Stimulated activated CD4-positive, alpha-beta T cell treated with anti-CD3 and anti-CD28 coated beads, Interleukin-12 subunit alpha, Interleukin-12 subunit beta, amount 100 ng/mL, for 48 hours (primary cell): Measurements from ENCODE around the gene EPSTI1.
A peak's percentile ranks its signal among the peaks of the same experiment; 100 is the strongest.

ENCODE experiments used
- DNase-seq, 3 donors: peaks; one replicate each; pipeline ENCODE4 v3.0.0-alpha.2; 2020; ENCODE audit warnings: low read depth in 2 of 3, low spot score in 1 of 3

EPSTI1 gene

GRCh38 chr13:42976066-42976465 lies 16.0 kb downstream of the EPSTI1 start:
- no peak for DNase-seq

GRCh38 chr13:42973581-42973980 lies 18.5 kb downstream of the EPSTI1 start:
- no peak for DNase-seq

- no peak for DNase-seq
These were observed 20.2 kb downstream of the EPSTI1 start for GRCh38 chr13:42971691-42972347.

DNA sequence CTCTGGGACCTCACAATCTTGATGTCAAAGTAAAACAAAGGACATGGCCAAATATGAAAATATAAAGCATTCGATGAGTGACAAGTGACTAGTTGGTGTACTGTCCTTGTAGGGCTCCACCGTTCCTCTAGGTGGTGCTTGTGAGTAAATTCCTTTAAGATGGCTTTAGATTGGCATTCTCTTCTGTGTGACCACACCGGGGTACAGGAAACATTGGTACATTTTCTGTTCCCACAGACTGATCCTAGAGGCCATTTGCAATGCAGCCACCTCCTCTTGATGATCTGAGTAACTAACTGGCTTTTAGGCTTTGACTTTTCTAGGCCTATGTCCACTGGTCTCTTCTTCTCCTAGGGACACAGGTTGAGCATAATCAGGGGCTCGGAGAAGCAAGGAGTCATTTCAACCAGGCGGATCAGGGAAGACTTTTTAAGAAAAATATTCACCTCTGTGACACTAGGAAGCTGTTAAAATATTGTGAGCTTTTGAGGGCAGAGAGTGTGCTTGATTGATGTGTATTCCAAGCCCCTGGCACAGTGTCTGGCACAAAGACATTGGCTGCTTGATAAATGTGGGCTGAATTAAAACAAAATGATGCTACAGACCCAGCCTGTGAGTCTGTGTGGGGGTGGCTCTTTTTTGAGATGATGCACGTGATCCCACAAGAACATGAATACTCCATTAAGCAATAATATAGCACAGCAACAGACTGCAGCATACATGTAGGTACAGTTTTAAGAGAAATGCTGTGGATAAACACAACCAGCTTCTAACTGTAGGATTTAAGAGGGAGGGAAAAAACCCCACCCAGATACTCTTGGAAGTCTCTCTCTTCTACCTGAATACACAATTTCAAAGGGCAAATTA lies 21.0 kb downstream of the EPSTI1 start:
- peak in 2 of 3 donors; percentile 22 to 45 for DNase-seq

DNA sequence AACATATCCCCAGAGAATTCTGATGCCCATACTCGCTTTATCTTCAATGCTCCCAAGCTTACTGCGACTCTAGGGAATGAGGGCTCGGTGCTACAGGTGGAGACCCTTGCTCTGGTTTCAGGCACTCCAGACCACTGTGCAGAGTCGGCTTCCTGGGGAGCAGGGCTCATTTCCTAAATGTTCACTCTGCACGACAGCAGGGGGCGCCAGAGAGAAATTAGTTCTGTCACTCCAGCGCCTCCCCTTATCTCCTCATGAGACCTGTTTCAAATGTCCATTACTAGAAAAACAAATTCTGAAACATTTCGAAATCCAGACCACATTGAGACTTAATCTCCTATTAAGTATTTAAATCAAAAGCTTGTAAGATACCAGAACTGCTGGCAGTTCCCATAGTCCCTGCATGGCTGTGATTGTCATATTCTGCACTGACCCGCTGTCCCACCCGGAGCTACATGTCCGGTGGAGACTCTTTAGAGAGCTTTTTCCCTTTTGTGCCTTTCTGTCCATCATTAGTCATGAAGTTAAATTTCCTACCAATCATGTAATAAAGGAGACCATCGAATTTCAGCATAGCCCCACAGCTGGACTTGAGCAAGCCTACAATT lies 22.4 kb downstream of the EPSTI1 start:
- peak; percentile 47 to 75 (median 75) for DNase-seq

GRCh38 chr13:42968906-42969305 lies 23.1 kb downstream of the EPSTI1 start:
- no peak for DNase-seq

DNA sequence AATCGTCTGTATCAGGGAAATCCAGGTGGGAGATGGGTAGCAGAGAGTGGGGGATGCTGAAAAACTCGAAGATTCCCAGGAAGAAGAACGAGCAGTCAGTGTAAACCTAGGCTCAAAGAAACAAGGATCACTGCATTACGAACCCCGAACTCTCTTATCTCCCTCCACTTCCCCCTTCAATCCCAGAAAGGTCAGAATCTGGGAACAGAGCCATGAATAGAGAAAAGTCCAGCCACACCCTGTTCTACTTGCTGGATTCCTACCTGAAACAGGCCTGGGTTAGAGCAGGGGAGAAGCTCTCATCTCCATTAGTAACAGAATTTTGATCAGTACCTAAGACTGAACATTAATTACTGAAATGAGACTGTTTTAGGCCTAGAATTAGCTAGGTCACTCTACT lies 24.4 kb downstream of the EPSTI1 start:
- no peak for DNase-seq

- DNase-seq: no peak
These were observed 26.8 kb downstream of the EPSTI1 start for GRCh38 chr13:42965281-42965680.

GRCh38 chr13:42964761-42965161 lies 27.3 kb downstream of the EPSTI1 start:
- no peak for DNase-seq

DNA sequence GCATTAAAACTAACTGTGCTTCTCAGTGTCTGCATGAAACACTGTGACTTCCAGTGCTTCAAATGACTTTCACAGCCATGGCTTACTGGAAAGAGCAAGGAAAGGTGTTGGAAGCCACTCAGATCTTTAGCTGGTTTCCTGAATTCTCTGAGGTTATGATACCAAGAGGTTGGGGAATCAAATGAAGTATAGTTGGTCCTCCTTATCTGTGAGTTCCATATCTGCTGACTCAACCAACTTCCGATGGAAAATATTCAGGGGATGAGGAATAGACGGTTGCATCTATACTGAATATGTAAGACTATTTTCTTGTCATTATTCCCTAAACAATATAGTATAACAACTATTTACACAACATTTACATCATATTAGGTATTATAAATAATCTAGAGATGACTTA lies 32.4 kb downstream of the EPSTI1 start:
- no peak for DNase-seq

DNA sequence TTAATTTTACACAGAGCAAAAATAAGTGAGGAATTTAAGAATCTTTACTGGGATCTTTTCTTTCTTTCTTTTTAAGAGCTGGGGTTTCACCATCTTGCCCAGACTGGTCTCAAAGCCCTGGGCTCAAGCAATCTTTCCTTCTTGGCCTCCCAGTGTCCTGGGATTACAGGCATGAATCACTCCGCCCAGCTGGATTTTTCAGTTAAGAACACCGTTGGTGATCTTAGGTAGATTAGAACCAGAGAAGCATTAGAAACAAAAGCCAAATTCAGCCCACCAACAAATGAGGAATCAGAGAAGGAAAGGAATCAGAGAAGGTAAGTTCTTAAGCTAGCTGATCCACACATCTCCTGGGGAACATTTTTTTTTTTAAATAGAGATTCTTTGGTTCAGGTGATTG lies 34.2 kb downstream of the EPSTI1 start:
- no peak for DNase-seq

DNA sequence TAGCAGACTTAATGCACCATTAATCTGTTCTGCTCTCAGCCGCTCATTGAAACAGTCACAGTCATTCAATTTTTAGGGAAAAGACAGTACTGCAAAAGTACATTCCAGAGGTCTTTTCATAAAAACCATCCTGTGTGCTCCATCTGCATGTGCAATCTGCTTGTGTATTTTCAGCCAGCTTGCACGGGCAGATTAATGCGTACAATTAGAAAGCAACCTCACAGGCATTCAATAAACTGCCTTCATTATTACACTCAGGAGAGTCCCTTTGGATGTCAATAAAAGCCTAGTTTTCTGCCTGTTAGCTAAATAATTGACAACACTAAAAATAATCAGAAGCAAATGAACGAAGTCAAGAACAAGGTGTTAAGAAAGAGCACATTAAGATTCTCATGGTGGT lies 41.9 kb downstream of the EPSTI1 start:
- DNase-seq: no peak

GRCh38 chr13:42947925-42948324 lies 44.1 kb downstream of the EPSTI1 start:
- no peak for DNase-seq

GRCh38 chr13:42946927-42947326 lies 45.1 kb downstream of the EPSTI1 start:
- no peak for DNase-seq

- DNase-seq: no peak
These were observed 62.0 kb downstream of the EPSTI1 start for GRCh38 chr13:42929886-42930535.

DNA sequence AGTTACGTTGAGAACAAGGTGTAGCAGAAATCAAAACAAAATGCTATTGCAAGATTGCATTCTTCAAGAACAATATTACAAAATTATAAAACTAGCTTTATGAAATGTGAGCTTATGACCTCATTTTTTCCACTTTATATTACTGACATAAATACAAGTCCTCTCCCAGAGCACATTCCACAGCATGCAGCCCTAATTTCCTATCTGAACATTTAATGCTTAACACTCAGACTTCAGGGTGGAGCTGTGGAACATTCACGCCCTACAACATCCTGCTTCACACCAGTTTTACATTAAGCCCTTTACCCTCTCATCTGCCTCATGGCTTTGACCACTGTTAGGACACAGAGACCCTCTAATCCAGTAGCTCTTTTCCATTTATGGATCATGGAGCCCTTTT lies 65.5 kb downstream of the EPSTI1 start:
- no peak for DNase-seq

DNA sequence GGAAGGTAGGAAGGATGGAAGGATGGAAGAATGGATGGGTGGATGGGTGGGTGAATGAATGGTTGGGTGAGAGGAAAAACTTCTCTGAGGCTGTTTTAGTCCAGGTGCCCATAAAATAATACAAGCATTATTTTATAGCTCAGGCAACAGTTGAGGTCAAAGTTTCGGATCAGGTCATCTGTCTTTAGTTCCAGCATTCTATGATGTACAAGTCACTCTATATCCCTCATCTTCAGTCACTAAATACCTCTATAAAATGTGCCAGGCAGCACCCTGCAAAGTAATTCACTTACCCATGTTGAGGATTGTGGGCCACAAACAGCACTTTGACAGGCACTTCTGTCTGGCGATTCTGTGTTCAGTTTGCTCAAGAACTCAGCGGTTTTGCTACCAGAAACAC lies 66.0 kb downstream of the EPSTI1 start:
- DNase-seq: no peak

DNA sequence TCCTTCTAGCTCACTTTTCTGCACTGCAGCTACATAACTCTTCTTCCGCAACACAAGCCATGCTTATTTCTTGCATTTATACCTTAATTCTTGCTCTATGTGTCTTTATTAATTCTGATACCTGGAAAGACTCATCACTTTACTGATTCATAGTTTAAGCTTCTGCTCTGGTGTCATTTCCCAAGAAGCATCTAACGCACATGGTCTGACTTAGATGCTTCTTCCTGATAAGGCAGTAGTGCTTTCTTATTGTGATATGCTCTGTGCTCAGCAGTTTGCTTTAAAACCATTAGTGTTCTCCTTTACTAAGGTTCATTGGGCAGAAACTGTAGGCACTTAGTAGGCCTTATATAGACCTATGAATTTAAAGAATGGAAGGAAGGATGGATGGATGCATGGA lies 66.4 kb downstream of the EPSTI1 start:
- DNase-seq: no peak

DNA sequence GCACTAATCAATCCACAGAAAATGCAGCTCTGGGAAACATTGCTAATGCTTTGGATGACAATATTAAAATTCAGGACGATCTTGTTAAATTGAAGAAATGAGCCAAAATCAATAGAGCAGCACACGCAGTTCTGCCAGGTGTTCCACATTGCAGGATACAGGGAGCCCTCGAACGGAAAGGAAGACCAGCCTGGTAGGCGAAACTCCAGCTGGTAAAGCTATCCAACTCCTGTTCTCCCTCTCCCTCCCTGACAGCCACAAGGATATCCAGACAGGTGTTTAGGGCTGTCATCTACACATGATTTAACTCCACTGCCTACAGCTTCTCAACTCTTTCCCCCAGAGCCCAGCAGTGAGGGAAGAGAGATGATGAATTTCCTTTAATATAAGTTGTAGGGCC lies 67.7 kb downstream of the EPSTI1 start:
- no peak for DNase-seq

DNA sequence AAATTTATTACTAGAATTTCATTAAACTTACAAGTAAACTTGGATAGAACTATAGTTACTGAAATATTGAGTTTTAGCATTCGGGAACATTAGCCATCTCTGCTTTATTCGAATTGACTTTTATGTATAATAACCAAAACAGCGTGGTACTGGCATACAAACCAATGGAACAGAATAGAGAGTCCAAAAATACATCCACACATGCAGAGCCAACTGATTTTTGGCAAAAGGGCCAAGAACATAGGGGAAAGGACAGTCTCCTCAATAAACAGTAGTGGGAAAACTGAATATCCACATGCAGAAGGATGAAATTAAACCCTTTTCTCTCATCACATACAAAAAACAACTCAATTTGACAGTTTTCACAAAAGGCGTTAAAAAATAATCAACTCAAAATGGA lies 84.3 kb downstream of the EPSTI1 start:
- no peak for DNase-seq

DNA sequence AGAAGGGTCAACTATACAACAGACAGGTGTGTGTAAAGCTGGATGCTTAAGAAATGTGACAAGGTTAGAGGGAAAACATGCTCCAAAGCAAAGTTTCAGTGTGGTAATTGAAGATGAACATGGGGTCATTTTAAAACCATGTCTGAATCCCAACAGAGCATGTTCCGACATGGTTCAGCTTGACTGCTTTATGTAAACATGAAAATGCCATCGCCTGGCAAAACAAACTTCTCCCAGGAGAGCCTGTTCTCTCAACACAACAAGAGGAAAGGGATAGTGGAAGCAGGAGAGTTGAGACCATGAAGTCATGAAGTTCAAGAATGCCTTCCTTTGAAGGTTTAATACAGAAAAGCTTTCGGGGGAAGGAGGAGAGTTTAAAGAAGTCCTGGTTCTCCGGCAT lies 85.8 kb downstream of the EPSTI1 start:
- DNase-seq: no peak

DNA sequence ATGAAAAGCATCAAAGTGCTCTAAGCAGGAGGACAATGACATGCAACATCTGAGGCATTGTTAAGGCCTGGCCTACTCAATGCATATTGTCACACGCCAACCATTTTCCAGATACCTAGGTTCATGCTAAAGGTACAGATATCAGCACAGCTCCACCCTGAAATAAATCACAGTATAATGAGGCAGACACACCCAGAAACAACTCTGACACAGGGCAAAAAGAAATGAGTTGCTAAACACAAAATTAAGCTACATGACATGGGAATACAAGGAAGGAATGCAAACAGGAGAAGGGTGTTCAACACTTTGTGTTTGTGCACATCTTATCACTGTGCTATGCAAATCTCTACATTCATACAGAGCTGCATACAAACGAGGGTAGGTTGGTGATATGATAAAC lies 86.5 kb downstream of the EPSTI1 start:
- no peak for DNase-seq
